Breast epithelium (tissue), 3 donors: ENCODE data around the gene LBP.

Source experiments
- CTCF ChIP-seq, 3 donors: fragments of 450-650 bp; IDR thresholded peaks; one replicate each; pipeline ENCODE4 v1.5.1; 2016 to 2017; ENCODE audit warnings: antibody characterized with exemption in 3 of 3, mild to moderate bottlenecking in 3 of 3, moderate library complexity in 3 of 3
- POLR2AphosphoS5 ChIP-seq, 3 donors: sonication (generic); formaldehyde crosslinking; IDR thresholded peaks; one replicate each; pipeline ENCODE4 v1.6.1; 2017; ENCODE audit warnings: antibody characterized with exemption in 3 of 3

GRCh38 chr20:38342216-38342615 lies 4.1 kb upstream of the LBP start:
- TF ChIP-seq CTCF (IDR thresholded peaks at IDR 0.05) (no peak), POLR2AphosphoS5 (IDR thresholded peaks at IDR 0.05) (no peak)
